ENCODE measurements around the gene COG6. TPM values are rescaled to one million over a fixed set of nuclear protein-coding genes. Genes with fewer than 3 reads are reported as not detected.

COG6 gene
- total and polyA plus RNA-seq, 10 of the 15 experiments (the other 5 are each of a cell fraction or from before 2014, with no cell fraction given): 4.5 to 29.8 (median 12.6) TPM

GRCh38 chr13:39663958-39664357, 8.5 kb downstream of the COG6 start:
- WGBS (ENCODE audit: insufficient coverage, insufficient replicate concordance, low lambda C conversion rate, missing lambda C conversion rate): 68% methylated on average over 2 of the region's 2 CpGs
- ChIA-PET POLR2A (interaction anchor here (0.7 kb wide), 1 partner anchor 900 kb away, joined by 3 read pairs; no protein-coding TSS in a partner anchor), SMC1A (ENCODE audit: uncharacterized antibody, unreplicated experiment) (interaction anchor here (0.6 to 1.9 kb wide), 3 partner anchors 9 to 83 kb away, joined by 3 to 10 read pairs (median 4); partner anchors contain the start of gene COG6), RAD21 (ENCODE audit: unreplicated experiment) (interaction anchor here (1.0 kb wide), 1 partner anchor 1018 kb away, joined by 3 read pairs; no protein-coding TSS in a partner anchor), CTCF (interaction anchor here (0.9 to 1.4 kb wide), 2 partner anchors 12 to 13 kb away, joined by 4 read pairs; no protein-coding TSS in a partner anchor)
- no peaks in the 10 kb centered on the region for H3K9me3 ChIP-seq (replicated peaks; ENCODE audit: control insufficient read depth, insufficient read depth, low read length)
- H3K9ac ChIP-seq (ENCODE audit: control insufficient read depth, insufficient read depth, low read length): no peak overlapping the region
- no peaks in the 10 kb centered on the region for H3K4me1 ChIP-seq (ENCODE audit: control insufficient read depth, insufficient read depth, low read length)
- FAIRE-seq (no peak), ATAC-seq (no peak), DNase-seq (ENCODE audit: low read depth, low spot score) (no peak)
- H3K27me3 ChIP-seq (replicated peaks in 1 of 2; ENCODE audit: control insufficient read depth in 2 of 2, insufficient read depth in 2 of 2, low read length in 1 of 2): no peaks in the 10 kb centered on the region
- no peaks in the 10 kb centered on the region for H3K79me2 ChIP-seq (ENCODE audit: control insufficient read depth, insufficient read depth, low read length)
- H3K4me3 ChIP-seq: no peak overlapping the region
- no peaks in the 10 kb centered on the region for H4K20me1 ChIP-seq (ENCODE audit: control insufficient read depth, insufficient read depth)
- intact Hi-C loops (cut with micrococcal nuclease; ENCODE audit: unreplicated experiment) (no loop called here), in situ Hi-C loops (cut with MboI) (no loop called here)
- H3K36me3 ChIP-seq (ENCODE audit: control insufficient read depth in 2 of 2, insufficient read depth in 2 of 2, low read length in 1 of 2): no peaks in the 10 kb centered on the region; a peak in 2 of 4 replicates
- TF ChIP-seq ATF3 (IDR thresholded peaks at IDR 0.05; ENCODE audit: borderline replicate concordance, extremely low read depth, low read depth, low read length) (no peak), POLR2AphosphoS5 (IDR thresholded peaks at IDR 0.05; ENCODE audit: low read length) (no peak), IKZF1 (conservative IDR thresholded peaks at IDR 0.05) (no peak), JUNB (IDR thresholded peaks at IDR 0.05) (no peak)
- no peak overlapping the region for H3K4me2 ChIP-seq (ENCODE audit: control insufficient read depth, insufficient read depth)
- BruUV-seq (replicated peaks): no TSS peak
- no peak overlapping the region for H3K27ac ChIP-seq (ENCODE audit: control insufficient read depth, insufficient read depth)
- no peak overlapping the region for H2AFZ ChIP-seq (ENCODE audit: control insufficient read depth, low read depth, low read length)

- SMC1A ChIA-PET (ENCODE audit: uncharacterized antibody, unreplicated experiment): interaction anchor here (0.5 kb wide), 1 partner anchor 705 kb away, joined by 3 read pairs; no protein-coding TSS in a partner anchor
- Histone ChIP-seq H3K79me2 (ENCODE audit: control insufficient read depth, insufficient read depth, low read length) (no peaks in the 10 kb centered on the region), H3K4me2 (ENCODE audit: control insufficient read depth, insufficient read depth) (no peak overlapping the region), H2AFZ (ENCODE audit: control insufficient read depth, low read depth, low read length) (no peak overlapping the region), H3K36me3 (ENCODE audit: control insufficient read depth in 2 of 2, insufficient read depth in 2 of 2, low read length in 1 of 2) (no peaks in the 10 kb centered on the region; a peak in 2 of 4 replicates), H3K9ac (ENCODE audit: control insufficient read depth, insufficient read depth, low read length) (no peak overlapping the region), H4K20me1 (ENCODE audit: control insufficient read depth, insufficient read depth) (no peaks in the 10 kb centered on the region), H3K27me3 (replicated peaks in 1 of 2; ENCODE audit: control insufficient read depth in 2 of 2, insufficient read depth in 2 of 2, low read length in 1 of 2) (no peaks in the 10 kb centered on the region), H3K4me1 (ENCODE audit: control insufficient read depth, insufficient read depth, low read length) (no peaks in the 10 kb centered on the region), H3K27ac (ENCODE audit: control insufficient read depth, insufficient read depth) (no peak overlapping the region), H3K4me3 (no peak overlapping the region), H3K9me3 (replicated peaks; ENCODE audit: control insufficient read depth, insufficient read depth, low read length) (no peaks in the 10 kb centered on the region)
- ATAC-seq: no peak
- intact Hi-C loops (cut with micrococcal nuclease; ENCODE audit: unreplicated experiment): no loop called here
- no peak for DNase-seq (ENCODE audit: low read depth, low spot score)
- FAIRE-seq: no peak
- 100% methylated on average over 1 of the region's 1 CpG for WGBS (ENCODE audit: insufficient coverage, insufficient replicate concordance, low lambda C conversion rate, missing lambda C conversion rate)
- in situ Hi-C loops (cut with MboI): no loop called here
- POLR2A ChIA-PET: no interaction called here
- CTCF ChIA-PET: interaction anchor here (0.6 to 1.0 kb wide), 3 partner anchors 9 to 12 kb away, joined by 3 read pairs; no protein-coding TSS in a partner anchor
- BruUV-seq (replicated peaks): no TSS peak
- RAD21 ChIA-PET (ENCODE audit: unreplicated experiment): interaction anchor here (0.9 kb wide), 1 partner anchor 10 kb away, joined by 3 read pairs; no protein-coding TSS in a partner anchor
- TF ChIP-seq GABPA (IDR thresholded peaks at IDR 0.05; ENCODE audit: low read depth) (no peak), CBFB (IDR thresholded peaks at IDR 0.05; ENCODE audit: low read depth) (no peak), PKNOX1 (IDR thresholded peaks at IDR 0.05) (no peak), FOXK2 (IDR thresholded peaks at IDR 0.05) (no peak), PAX8 (IDR thresholded peaks at IDR 0.05) (no peak), HDGF (IDR thresholded peaks at IDR 0.05) (no peak), HDAC6 (IDR thresholded peaks at IDR 0.05; ENCODE audit: unreplicated experiment) (no peak), ZNF622 (IDR thresholded peaks at IDR 0.05) (no peak), NKRF (conservative IDR thresholded peaks at IDR 0.05) (no peak), ESRRA (IDR thresholded peaks at IDR 0.05; ENCODE audit: low read length) (no peak), HCFC1 (IDR thresholded peaks at IDR 0.05; ENCODE audit: low read length) (no peak), CHD2 (IDR thresholded peaks at IDR 0.05; ENCODE audit: borderline replicate concordance, low read depth, low read length) (no peak), TAF1 (IDR thresholded peaks at IDR 0.05; ENCODE audit: borderline replicate concordance, low read depth, low read length) (no peak)
Measured at GRCh38 chr13:39665763-39666162, 10.3 kb downstream of the COG6 start.

All from GM12878 (cell line).